NT2/D1 (cell line): ENCODE measurements around the gene KDM4B.

Experiments
- DNase-seq: peaks from one replicate; pipeline ENCODE4 v3.0.0-alpha.2; 2011; ENCODE audit warnings: low read depth, low spot score
- H3K27me3 ChIP-seq: 2 replicates; pipeline ENCODE4 v1.6.0; 2011; ENCODE audit warnings: mild to moderate bottlenecking; ENCODE audit not compliant: insufficient read length, insufficient read depth
- H3K36me3 ChIP-seq: 2 replicates; pipeline ENCODE4 v1.6.1; 2011; ENCODE audit warnings: mild to moderate bottlenecking, low read length, mixed read lengths; ENCODE audit not compliant: insufficient read depth, insufficient read length
- H3K4me1 ChIP-seq: 2 replicates; pipeline ENCODE4 v1.5.1; 2011; ENCODE audit not compliant: insufficient read depth, insufficient read length
- H3K4me3 ChIP-seq: 2 replicates; pipeline ENCODE4 v1.5.1; 2011; ENCODE audit warnings: low read depth; ENCODE audit not compliant: insufficient read length
- H3K9ac ChIP-seq: 2 replicates; pipeline ENCODE4 v1.6.0; 2011; ENCODE audit warnings: low read depth; ENCODE audit not compliant: insufficient read length
- H3K9me3 ChIP-seq: 2 replicates; pipeline ENCODE4 v1.5.1; 2011; ENCODE audit warnings: mild to moderate bottlenecking, low read length; ENCODE audit not compliant: insufficient read depth
- SUZ12 ChIP-seq: IDR thresholded peaks from 2 replicates; pipeline ENCODE4 v1.6.1; 2011; ENCODE audit not compliant: insufficient read length, insufficient read depth; ENCODE audit errors: extremely low read depth
- YY1 ChIP-seq: IDR thresholded peaks from 2 replicates; pipeline ENCODE4 v1.6.1; 2011; ENCODE audit not compliant: insufficient read length, insufficient read depth
- ZNF274 ChIP-seq: IDR thresholded peaks from 2 replicates; pipeline ENCODE4 v1.6.1; 2011; ENCODE audit warnings: mild to moderate bottlenecking, low read depth, low read length

Gene KDM4B

GRCh38 chr19:5134691-5135090, 165.8 kb downstream of the KDM4B start:
- Histone ChIP-seq H3K36me3 (peaks cover 77% of the 10 kb centered on the region), H3K4me3 (no peak overlapping the region), H3K9ac (peak overlapping the region; percentile 27), H3K4me1 (peaks cover 21% of the 10 kb centered on the region), H3K9me3 (no peaks in the 10 kb centered on the region), H3K27me3 (no peaks in the 10 kb centered on the region)
- no peak for TF ChIP-seq YY1
- no peak for DNase-seq

GRCh38 chr19:5136073-5136855, 167.4 kb downstream of the KDM4B start:
- H3K4me1 ChIP-seq, result peaks cover 13% of the 10 kb centered on the region
- no peaks in the 10 kb centered on the region for H3K9me3 ChIP-seq
- no peak overlapping the region for H3K4me3 ChIP-seq
- H3K36me3 ChIP-seq, result peaks cover 91% of the 10 kb centered on the region
- TF ChIP-seq ZNF274 (no peak), YY1 (no peak), SUZ12 (no peak)
- peak overlapping the region; percentile 42 for H3K9ac ChIP-seq
- H3K27me3 ChIP-seq, result no peaks in the 10 kb centered on the region
- DNase-seq, result no peak

- Histone ChIP-seq H3K4me3 (no peak overlapping the region), H3K9me3 (no peaks in the 10 kb centered on the region), H3K36me3 (peaks cover 95% of the 10 kb centered on the region), H3K27me3 (no peaks in the 10 kb centered on the region), H3K9ac (no peak overlapping the region), H3K4me1 (peaks cover 12% of the 10 kb centered on the region)
- TF ChIP-seq ZNF274 (no peak), YY1 (no peak), SUZ12 (no peak)
- DNase-seq, result no peak
Measured at GRCh38 chr19:5137114-5137513, 168.2 kb downstream of the KDM4B start.

- no peak for DNase-seq
- peaks cover 97% of the 10 kb centered on the region for H3K36me3 ChIP-seq
Measured at GRCh38 chr19:5137571-5138124, 168.7 kb downstream of the KDM4B start.

GRCh38 chr19:5138606-5139582, 170.0 kb downstream of the KDM4B start:
- Histone ChIP-seq H3K4me3 (no peak overlapping the region), H3K27me3 (no peaks in the 10 kb centered on the region), H3K36me3 (peaks cover 96% of the 10 kb centered on the region), H3K9ac (no peak overlapping the region), H3K4me1 (peaks cover 15% of the 10 kb centered on the region), H3K9me3 (no peaks in the 10 kb centered on the region)
- DNase-seq, result no peak
- no peak for TF ChIP-seq SUZ12
- TF ChIP-seq YY1, result no peak
- TF ChIP-seq ZNF274, result no peak

More at GRCh38 chr19:5137571-5138124, 168.7 kb downstream of the KDM4B start:
- H3K4me3 ChIP-seq, result no peak overlapping the region
- H3K27me3 ChIP-seq, result no peaks in the 10 kb centered on the region
- no peak overlapping the region for H3K9ac ChIP-seq
- TF ChIP-seq ZNF274, result no peak
- TF ChIP-seq YY1, result no peak
- no peak for TF ChIP-seq SUZ12
- H3K4me1 ChIP-seq, result peaks cover 12% of the 10 kb centered on the region
- no peaks in the 10 kb centered on the region for H3K9me3 ChIP-seq

GRCh38 chr19:5139583-5140325, 170.8 kb downstream of the KDM4B start:
- no peak for DNase-seq
- Histone ChIP-seq H3K4me3 (no peak overlapping the region), H3K36me3 (peaks cover 93% of the 10 kb centered on the region), H3K27me3 (no peaks in the 10 kb centered on the region), H3K9me3 (no peaks in the 10 kb centered on the region), H3K9ac (peak overlapping the region; percentile 56), H3K4me1 (peaks cover 11% of the 10 kb centered on the region)
- TF ChIP-seq YY1, result no peak
- TF ChIP-seq SUZ12, result no peak
